HTERT RPE-1 (cell line): Measurements from ENCODE around the gene ATF2.
"Not testable (repeated sequence)": the region's sequence is repeated elsewhere in the genome, so short reads cannot be mapped to it uniquely, and the experiment has no call there.

ENCODE experiments used
- in situ Hi-C: fragments of 300-500 bp; cut with MboI; formaldehyde crosslinking; loops from 4 replicates; pipeline ENCODE4 v1.14.3; 2020; ENCODE audit warnings: low sequenced_read_pairs

ATF2 gene

DNA sequence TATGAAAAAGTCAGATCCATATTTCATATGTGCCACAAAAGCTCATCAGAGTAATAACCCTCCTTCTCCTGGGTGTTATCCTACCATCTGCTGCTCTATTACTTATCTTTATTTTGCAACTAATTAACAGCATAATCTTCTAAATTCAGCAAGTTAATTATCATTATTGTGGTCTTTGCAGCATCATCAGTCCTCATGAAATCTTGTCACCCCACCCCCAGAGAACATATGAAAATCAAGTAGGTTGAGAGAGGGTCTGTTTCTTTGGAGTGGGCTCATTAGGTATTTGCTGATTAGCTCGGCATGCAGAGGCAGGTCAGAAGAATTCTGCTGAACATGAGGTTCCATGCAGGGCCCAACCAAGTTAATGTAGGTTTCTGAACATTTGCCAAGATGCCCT lies 64.8 kb downstream of the ATF2 start:
- in situ Hi-C loops: no loop called here

DNA sequence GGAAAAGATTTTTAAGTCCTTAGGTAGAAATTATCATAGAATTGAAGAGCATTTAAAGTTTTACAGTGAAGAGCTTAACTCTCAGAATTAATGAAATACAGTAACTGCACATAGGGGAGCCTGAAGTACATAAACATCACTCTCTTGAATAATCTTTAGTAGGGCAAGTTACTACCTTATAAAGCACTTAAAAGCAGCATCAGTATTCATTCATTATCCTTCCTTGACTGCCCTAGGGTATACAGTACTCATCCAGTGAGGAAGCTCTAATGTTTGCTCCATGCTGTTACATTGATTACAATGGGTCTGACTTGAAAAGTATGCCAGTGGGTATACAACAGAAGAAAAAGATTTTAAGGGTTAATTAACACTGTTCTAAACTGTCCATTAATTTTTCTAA lies 66.5 kb downstream of the ATF2 start:
- in situ Hi-C loops: no loop called here

DNA sequence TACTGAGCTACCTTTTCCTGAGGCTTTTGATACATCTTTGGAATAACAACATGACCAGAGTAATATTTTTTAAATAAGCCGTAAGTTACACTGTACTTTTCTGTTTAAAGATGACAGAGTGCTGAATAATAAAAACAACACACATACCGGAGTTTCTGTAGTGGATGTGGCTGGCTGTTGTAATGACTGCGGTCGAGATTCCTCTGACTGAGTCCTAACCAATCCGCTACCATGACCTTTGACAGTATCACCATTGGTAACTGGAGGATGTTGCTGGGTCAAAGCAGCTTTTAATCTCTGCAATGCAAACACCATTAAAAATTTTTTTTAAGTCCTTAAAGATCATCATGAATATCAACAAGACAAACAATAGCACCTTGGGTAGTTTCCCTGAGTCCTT lies 70.7 kb downstream of the ATF2 start:
- in situ Hi-C loops: no loop called here

- in situ Hi-C loops: not testable (repeated sequence)
These were observed 83.9 kb downstream of the ATF2 start for GRCh38 chr2:175084117-175084516.

GRCh38 chr2:175080479-175080878 lies 87.5 kb downstream of the ATF2 start:
- in situ Hi-C loops: no loop called here

DNA sequence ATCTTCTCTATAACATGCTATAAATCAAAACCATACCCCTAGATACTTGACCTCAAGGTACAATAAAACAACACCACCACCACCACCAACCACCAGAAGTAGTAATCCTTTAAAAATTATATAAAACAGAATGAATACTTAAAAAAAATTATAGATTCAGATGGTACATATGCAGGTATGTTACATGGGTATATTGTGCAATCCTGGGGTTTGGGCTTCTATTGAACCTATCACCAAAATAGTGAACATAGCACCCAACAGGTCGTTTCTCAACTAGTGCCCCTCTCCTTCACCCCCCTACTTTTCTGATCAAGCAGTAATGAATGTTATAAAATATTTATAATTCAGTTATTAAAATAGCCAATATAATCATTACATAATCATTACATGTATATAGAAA lies 91.7 kb downstream of the ATF2 start:
- in situ Hi-C loops: no loop called here

DNA sequence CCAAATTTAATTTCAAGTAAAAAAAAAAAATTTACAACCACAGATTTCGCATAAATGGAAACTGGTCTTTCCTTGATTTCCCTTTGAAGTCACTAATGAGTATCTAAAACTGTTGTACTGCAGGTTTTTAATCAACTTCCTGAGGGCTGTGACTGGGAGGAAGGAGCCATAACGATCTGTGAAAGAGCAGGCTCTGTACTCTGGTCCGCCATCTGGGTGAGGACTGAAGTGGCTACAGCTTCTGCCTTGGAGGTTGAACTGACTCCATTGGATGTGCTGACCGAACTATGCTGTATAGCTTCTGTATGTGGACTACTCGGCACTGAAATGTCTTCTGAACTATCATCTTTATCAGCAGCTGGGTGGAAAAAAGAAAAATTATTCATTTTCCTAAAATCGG lies 93.5 kb downstream of the ATF2 start:
- in situ Hi-C loops: no loop called here

DNA sequence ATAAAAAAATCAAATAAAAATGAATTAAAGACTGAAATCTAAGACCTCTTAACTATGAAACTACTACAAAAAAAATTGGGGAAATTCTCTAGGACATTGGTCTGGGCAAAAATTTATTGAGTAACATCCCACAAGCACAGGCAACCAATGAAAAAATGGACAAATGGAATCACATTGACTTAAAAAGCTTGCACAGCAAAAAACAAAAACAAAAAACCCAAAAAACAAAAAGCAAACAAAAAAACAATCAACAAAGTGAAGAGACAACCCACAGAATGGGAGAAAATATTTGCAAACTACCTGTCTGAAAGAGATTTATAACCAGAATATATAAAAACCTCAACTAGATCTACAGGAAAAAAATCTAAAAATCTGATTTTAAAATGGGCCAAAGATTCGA lies 99.5 kb downstream of the ATF2 start:
- in situ Hi-C loops: no loop called here

- in situ Hi-C loops: no loop called here
These were observed 101.6 kb downstream of the ATF2 start for GRCh38 chr2:175066411-175066810.

DNA sequence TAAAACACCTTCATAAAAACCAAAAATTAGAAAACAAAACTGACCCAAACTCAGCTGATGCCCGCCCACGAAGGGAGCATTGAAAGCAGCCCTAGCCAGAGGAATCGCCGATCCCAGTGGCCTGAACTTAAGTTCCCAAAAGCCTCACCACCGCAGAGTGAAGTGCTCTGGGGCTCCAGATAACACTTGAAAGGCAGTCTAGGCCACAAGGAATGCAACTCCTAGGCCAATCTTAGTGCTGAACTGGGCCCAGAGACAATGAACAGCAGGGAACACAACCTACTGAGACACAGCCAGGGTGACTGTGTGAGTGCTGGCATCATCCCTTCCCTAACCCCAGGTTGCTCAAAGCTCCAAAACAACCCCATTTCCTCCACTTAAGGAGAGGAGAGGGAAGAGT lies 103.2 kb downstream of the ATF2 start:
- in situ Hi-C loops: no loop called here

DNA sequence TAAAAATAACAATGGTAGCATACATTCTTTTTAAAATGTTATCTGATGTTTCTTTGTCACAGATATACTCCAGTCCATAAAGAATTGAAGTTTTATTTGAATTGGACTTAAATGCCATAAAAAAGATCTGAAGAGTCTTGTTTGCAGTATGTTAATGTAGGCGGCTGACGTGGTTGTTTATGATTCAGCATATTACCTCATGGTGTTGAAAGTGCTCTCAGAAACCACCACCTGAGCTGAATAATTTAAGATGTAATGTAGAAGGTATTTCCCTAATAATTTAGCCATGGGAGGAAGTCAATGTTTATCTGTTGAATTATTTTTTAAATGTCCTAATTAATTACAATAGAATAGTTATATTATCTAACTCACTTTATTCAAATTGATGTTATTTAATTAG lies 104.3 kb downstream of the ATF2 start:
- in situ Hi-C loops: no loop called here

DNA sequence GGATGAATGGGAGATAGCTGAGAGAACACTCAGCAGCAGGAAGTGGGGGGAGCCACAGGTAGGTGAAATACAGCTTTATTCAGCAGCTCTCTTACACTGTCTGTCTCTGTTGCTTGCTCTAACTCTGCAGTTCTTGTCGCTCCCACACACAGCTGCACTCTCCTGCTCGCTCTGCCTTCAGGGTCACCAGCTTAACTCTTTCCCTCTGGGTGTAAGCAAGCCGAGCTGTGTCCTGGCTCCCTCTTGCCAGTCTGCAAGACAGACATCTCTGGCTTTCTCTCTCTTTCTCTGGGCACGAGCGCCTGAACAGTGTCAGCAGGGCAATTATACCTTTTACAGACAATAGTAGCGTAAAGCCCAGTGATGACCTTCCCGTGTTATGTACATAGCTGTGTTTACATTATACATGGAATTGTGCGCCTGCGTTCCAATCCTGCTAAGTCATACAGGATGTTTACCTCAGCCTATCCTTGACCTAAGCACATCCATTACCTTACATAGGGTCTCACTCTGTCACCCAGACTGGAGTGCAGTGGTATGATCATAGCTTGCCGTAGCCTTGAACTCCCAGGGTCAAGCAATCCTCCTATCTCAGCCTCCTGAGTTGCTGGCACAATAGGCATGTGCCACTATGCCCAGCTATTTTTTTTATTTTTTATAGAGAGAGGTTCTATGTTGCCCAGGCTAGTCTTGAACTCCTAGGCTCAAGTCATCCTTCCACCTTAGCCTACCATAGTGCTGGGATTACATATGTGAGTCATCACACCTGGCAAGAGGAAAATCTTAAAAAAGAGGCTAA lies 105.0 kb downstream of the ATF2 start:
- in situ Hi-C loops: no loop called here

GRCh38 chr2:175057078-175057685 lies 110.8 kb downstream of the ATF2 start:
- in situ Hi-C loops: no loop called here

DNA sequence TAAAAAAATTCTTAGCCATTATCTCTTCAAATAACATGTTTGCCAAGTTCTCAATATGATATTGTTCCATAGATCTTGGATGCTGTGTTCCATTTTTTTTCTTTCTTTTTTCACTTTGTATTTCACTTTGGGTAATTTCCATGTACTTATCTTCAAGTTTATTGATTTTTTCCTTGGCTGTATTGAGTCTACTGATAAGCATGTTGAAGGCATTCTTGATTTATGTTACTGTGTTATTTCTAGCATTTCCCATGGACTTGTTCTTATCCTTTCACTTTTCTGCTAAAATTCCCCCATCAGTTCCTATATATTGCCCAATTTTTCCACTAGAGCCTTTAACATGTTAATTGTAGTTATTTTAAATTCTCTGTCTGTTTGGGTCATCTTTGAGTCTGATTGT lies 112.0 kb downstream of the ATF2 start:
- in situ Hi-C loops: no loop called here

DNA sequence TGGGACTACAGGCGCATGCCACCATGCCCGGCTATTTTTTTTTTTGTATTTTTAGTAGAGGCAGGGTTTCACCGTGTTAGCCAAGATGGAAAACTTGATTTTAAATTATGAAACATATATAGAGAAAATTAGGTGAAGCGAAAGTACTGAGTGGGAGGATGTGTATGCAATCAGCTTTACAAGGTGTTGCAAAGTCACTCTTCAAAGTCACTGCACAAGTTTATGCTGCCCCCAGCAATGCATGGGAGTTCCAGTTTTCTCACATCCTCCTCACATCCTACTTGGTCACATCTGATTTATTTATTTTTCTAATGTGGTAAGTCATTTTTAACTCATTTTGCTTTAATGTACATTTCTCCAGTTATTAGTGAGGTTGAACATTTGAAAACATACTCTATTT lies 113.7 kb downstream of the ATF2 start:
- in situ Hi-C loops: no loop called here

GRCh38 chr2:175049661-175050060 lies 118.3 kb downstream of the ATF2 start:
- in situ Hi-C loops: no loop called here

- in situ Hi-C loops: no loop called here
These were observed 119.7 kb downstream of the ATF2 start for GRCh38 chr2:175048275-175048674.

DNA sequence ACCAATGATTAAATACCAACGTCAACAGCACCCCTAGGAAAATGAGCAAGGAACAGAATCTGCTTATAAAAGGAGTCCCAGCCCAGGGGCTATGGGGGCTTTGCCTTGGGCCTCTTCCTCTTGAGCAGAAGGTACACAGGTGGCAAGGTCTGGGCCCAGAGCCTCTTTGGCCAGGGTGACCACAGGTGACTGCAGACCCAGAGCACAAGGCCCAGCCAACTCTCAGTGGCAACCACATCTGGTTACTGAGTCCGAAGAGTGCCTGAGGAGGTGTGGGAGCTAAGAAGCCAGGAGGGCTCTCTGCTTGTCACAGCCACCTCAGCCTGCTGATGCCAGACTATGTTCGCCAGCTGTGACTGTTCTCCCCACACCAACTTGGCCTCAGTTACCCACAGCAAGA lies 128.5 kb downstream of the ATF2 start:
- in situ Hi-C loops: no loop called here

- in situ Hi-C loops: no loop called here
These were observed 129.0 kb downstream of the ATF2 start for GRCh38 chr2:175039031-175039430.

DNA sequence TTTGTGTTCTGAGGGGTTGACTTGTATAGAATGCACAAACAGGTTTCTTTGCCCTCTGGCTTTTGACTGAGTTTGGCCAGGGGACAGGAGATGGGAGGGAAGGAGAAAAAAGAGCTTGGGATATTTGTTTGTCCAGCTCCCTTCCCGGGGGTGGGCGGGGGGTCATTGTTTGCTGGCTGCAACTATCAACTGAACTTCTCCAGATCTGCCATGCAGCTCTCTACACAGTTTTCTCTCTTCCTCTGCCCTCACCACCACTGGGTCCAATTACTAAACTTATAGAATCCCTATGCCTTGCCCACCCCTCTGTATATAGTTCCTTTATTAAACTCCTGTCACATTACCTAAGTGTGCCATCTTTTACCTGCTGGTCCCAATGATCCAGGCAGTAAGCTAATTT lies 130.1 kb downstream of the ATF2 start:
- in situ Hi-C loops: no loop called here

- in situ Hi-C loops: no loop called here
These were observed 131.4 kb downstream of the ATF2 start for GRCh38 chr2:175036582-175037018.

- in situ Hi-C loops: no loop called here
These were observed 132.2 kb downstream of the ATF2 start for GRCh38 chr2:175035806-175036205.

- in situ Hi-C loops: no loop called here
These were observed 133.3 kb downstream of the ATF2 start for GRCh38 chr2:175034716-175035115.
